HG03457 (cell line): ENCODE results near the gene HM13.
"Not testable (repeated sequence)": the region's sequence is repeated elsewhere in the genome, so short reads cannot be mapped to it uniquely, and the experiment has no call there.

ENCODE experiments used
- ATAC-seq: cut with Tn5 transposase; IDR thresholded peaks from one replicate; pipeline ENCODE4 v1.9.1; 2021; ENCODE audit warnings: moderate number of reproducible peaks; ENCODE audit not compliant: unreplicated experiment

Gene HM13

GRCh38 chr20:31565699-31566318 lies 51.6 kb downstream of the HM13 start:
- no peak for ATAC-seq

DNA sequence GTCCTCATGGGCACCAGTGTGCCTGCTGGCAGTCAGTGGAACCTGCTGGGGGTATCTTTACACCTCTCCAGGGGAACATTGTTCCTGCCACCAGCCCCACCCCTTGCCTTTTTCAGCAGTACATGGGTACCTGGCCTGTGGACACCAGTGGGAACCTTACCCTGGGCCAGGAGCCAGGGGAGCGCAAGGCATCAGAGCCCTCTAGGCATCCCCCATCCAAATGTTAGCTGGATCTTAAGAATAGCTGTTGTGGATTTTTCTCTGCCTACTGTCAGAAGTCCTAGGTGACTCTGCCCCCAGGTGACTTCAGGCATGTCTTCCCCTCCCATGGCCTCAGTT lies 52.0 kb downstream of the HM13 start:
- ATAC-seq: no peak

DNA sequence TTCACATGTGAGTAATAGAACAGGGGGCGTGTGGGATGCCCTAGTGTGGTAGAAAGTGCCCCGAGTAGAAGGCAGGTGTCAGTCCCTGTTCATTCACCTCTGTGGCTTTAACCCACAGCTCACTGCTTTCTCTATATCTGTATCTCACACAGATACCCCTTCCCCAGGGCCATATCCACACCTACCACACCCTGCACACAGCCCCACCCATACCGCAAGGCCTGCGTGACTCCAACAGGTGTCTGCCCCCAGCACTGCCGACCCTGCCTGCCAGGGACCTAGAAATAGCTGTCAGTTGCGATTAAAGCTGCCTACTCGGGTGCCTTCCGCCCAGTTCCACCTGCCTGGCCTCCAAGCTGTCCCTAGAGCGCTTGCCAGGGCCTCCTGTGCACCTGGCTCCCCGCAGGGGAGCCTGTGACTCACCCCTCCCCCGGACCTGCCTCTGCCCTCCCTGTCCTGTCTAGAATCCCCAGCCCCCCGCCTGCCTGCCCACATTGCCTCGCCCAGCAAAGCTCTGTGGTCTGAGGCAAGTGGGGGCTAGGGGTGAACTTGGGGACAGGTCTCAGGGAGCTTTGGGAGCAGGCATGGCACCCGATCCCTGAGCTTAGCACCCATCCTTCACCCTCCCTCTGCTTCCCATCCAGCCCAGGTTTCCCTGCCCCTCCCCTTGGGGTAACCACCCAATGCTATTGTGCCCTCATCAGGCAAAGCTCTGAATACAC lies 52.6 kb downstream of the HM13 start:
- no peak for ATAC-seq

DNA sequence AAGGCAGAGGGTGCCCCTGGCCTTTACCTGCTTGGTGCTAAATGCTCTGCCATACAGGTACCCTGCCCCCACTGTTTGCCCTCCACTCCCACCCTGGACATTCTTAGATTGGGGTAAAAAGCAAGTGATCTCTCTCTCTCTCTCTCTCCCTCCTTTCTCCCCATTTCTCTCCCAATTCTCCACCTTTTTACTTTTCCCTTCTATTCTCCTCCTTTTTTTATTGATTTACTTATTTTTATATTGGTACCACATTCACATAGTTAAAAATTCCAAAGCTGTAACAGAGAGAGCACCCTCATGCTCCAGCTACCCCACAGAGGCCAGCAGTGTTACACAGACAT lies 53.1 kb downstream of the HM13 start:
- no peak for ATAC-seq

DNA sequence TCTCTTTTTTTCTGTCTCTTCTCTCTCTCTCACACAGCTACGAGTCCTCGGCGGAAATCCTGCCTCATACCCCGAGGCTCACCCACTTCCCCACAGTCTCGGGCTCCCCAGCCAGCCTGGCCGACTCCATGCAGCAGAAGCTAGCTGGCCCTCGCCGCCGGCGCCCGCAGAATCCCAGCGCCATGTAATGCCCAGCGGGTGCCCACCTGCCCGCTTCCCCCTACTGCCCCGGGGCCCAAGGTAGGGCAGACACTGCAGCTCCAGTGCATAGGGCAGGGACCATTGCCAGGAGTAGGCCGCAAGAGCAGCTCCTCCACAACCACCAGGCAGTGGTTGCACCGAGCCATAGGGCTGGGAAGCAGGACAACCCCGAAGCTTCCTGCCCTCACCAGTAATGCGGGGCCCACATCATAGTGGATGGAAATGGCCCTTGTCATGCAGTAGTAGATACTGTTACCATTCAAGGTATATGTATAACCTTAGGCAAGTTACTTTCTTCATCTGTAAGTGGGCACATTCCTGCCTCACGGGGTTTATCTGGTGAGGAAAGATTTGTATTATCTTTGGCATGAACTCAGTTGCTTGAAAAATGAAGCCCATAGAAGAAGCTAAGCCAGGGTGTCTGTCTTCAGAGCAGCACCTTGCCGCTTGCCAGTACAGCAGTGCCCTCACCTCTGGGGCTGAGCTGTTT lies 53.9 kb downstream of the HM13 start:
- ATAC-seq: no peak

- ATAC-seq: no peak
These were observed 54.5 kb downstream of the HM13 start for GRCh38 chr20:31568773-31569162.

DNA sequence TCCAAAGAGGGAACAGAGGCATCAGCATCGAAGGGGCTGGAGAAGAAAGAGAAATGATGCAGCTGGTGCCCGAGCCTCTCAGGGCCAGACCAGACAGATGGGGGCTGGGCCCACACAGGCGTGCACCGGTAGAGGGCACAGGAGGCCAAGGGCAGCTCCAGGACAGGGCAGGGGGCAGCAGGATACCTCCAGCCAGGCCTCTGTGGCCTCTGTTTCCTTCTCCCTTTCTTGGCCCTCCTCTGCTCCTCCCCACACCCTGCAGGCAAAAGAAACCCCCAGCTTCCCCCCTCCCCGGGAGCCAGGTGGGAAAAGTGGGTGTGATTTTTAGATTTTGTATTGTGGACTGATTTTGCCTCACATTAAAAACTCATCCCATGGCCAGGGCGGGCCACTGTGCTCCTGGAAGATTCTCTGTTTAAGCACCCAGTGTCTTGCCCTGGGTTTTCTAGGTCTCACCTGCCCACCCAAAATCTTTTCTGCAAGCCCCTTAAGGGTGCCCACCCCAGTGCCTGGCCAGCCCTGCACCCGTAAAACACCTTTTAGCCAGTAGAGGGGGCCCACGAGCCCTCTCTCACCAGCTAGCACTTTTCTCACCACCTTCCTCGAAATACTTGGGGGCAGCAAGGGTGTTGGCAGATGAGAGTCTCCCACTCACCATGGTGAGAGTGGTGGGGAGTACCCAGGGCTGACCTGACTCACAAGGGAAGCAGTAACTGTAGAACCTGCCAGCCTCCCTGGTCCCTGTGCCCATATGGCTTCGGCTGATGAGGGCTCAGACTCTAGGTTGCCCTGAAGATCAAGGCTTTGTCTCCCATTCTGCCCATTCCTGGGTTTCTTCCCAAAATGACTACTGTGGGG lies 55.1 kb downstream of the HM13 start:
- no peak for ATAC-seq

- no peak for ATAC-seq
These were observed 55.8 kb downstream of the HM13 start for GRCh38 chr20:31570021-31570463.

DNA sequence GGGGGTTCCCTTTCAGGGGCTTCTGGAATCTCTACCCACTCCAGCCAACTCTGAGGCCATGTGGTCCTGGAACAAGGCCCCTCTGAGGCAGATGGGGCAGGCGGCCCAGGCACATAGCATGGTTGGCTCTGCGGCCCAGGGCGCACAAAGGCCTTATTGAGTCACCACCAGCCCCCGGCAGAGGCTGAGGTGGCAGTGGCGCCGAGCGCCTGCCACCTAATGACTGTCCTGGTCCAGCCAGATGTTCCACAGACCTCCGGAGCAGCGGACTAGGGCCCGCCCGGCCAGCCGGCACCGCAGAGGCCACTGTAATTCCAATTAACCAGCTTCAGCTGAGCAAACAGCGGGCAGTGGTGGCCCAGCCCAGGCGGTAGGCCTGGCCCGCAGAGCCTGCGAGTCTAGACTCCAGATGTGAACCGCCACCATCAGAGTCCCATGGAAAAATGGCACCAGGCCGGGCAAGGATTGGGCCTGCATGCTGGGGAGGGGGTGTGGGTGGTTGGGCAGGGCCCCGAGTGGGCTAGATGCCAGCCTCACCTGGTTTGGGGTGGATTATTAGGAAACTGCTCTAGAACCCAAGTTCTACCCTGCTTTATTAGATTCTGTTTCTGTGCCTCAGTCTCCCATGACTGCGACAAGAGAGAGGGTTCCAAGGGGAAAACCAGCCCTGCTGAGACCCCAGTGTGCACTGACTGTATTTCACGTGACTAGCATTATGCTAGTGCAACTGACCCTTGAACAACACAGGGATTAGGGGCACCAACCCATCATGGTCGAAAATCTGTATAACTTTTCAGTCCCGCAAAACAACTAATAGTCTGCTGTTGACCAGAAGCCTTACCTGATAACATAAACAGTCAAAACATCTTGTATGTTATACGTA lies 56.7 kb downstream of the HM13 start:
- no peak for ATAC-seq

- ATAC-seq: no peak
These were observed 57.9 kb downstream of the HM13 start for GRCh38 chr20:31572042-31572700.

DNA sequence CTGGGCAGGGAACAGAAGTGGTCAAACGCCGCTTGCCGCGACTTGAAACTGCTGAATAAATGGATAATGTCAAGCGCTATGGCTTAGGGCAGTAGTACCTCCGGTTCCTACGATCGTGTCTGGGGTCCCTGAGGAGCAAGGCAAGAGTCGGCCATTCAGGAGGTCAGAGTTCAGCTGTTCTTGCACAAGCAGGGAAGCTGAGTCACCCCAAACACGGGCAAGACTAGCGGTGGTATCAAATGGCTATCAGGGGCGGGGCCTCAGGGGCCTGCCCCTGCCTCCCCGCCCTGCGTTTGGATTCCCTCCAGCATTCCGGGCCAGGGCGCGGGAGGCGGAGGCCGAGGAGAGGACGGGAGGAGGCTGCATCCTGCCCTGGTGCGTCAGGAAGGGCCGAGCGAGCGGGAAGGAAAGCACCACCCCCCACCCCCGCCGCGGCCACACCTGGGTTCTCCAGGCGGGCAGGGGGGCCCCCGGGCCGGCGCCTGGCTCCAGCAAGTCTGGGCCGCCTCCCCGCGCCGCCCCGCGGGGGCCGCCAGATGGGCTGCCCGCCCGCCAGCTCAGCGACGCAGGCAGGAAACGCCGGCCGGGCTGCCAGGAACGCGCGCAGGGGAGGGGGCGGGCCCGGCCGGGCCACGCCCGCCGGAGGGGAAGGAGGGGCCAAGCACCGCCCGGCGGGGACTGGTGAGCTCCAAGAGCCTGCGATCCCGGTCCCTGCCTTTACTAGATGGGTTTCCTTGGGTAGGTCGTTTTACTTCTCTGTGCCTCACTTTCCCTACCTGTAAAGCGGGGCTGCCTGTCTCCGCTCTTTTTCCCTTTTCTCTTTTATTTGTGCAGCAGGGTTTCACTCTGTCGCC lies 58.7 kb downstream of the HM13 start:
- ATAC-seq: peak; percentile 85

DNA sequence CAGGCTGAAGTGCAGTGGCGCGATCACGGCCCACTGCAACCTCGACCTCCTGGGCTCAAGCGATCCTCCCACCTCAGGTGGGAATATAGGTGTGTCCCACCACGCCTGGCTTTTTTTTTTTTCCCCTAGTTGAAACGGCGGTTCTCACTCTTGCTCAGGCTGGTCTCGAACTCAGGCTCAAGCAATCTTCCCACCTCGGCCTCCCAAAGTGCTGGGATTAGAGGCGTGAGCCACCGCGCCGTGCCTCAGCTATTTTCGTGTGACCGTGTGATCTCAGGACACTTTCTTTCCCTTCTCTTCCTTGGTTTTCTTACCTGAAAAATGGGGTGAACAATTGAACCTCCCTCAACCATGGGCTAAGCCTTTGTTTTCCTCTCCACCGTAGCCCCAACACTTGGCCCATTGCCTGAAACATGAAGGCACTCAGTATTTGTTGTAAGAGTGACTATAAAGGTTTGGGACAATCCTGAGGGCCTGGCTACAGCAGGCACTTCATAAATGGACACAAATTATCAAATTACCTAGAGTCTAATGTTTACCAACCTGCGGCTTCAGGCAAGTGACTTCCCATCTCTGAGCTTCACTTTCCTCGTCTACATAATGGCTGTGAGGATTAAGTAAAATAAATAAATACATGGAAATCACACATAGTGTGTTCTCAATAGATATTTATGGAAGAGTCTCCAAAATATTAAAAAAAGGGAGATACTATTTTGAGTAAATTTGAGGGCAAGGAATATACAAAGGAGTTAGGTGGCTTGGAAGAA lies 59.5 kb downstream of the HM13 start:
- ATAC-seq: no peak

- not testable (repeated sequence) for ATAC-seq
These were observed 60.7 kb downstream of the HM13 start for GRCh38 chr20:31574986-31575385.

GRCh38 chr20:31576751-31577150 lies 62.5 kb downstream of the HM13 start:
- no peak for ATAC-seq

- no peak for ATAC-seq
These were observed 63.0 kb downstream of the HM13 start for GRCh38 chr20:31577194-31577593.

- no peak for ATAC-seq
These were observed 64.4 kb downstream of the HM13 start for GRCh38 chr20:31578448-31579138.

DNA sequence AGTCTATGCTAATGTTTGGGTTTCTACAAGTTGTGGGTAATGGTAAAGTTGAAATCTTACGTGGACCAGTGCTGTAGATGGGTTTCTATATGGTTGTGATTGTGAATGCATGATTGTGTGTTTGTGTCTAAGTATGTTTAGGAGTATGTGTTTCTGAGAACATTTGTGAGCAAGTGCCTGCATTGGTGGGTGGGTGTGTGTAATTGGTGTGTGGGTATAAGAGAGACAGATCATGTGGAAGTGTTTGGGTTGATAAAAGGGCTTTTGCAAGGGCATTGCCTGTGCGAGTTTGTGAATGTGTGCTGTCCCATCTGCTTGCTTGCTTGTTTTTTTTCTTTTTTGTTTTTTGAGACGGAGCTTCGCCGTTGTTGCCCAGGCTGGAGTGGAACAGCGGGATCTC lies 65.0 kb downstream of the HM13 start:
- ATAC-seq: no peak
